Epithelial cell of esophagus (primary cell): ENCODE results near the gene DNAH3.

ENCODE experiments used
- DNase-seq: peaks from one replicate; pipeline ENCODE4 v3.0.0; 2010; ENCODE audit warnings: low read depth
- H3K4me3 ChIP-seq: 2 replicates; pipeline ENCODE4 v1.5.1; 2011; ENCODE audit warnings: mild to moderate bottlenecking, low read length, control low read depth
- TF ChIP-seq, protein P1 (sequence below): IDR thresholded peaks from 2 replicates; pipeline ENCODE4 v1.5.1; 2011; ENCODE audit warnings: low read depth, mild to moderate bottlenecking, low read length, control low read depth, inconsistent platforms; ENCODE audit not compliant: insufficient read depth; ENCODE audit errors: missing control alignments

DNAH3 gene

DNA sequence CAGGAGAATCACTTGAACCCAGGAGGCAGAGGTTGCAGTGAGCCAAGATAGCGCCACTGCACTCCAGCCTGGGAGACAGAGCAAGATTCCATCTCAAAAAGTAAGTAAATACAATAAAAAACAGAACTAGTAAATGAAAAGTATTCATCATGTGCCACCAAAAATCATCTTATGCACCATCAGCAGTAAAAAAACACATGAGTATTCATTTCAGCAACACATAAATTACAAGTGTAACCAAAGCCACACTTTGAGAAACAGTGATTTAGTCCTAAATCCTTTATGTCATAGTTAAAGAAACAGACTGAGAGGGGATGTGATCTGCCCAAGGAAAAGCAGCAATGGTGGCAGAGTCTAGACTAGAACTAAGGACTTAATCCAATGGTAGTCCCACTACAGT, 263.4 kb downstream of the DNAH3 start:
- TF ChIP-seq, protein P1, sequence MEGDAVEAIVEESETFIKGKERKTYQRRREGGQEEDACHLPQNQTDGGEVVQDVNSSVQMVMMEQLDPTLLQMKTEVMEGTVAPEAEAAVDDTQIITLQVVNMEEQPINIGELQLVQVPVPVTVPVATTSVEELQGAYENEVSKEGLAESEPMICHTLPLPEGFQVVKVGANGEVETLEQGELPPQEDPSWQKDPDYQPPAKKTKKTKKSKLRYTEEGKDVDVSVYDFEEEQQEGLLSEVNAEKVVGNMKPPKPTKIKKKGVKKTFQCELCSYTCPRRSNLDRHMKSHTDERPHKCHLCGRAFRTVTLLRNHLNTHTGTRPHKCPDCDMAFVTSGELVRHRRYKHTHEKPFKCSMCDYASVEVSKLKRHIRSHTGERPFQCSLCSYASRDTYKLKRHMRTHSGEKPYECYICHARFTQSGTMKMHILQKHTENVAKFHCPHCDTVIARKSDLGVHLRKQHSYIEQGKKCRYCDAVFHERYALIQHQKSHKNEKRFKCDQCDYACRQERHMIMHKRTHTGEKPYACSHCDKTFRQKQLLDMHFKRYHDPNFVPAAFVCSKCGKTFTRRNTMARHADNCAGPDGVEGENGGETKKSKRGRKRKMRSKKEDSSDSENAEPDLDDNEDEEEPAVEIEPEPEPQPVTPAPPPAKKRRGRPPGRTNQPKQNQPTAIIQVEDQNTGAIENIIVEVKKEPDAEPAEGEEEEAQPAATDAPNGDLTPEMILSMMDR, result no peak

DNA sequence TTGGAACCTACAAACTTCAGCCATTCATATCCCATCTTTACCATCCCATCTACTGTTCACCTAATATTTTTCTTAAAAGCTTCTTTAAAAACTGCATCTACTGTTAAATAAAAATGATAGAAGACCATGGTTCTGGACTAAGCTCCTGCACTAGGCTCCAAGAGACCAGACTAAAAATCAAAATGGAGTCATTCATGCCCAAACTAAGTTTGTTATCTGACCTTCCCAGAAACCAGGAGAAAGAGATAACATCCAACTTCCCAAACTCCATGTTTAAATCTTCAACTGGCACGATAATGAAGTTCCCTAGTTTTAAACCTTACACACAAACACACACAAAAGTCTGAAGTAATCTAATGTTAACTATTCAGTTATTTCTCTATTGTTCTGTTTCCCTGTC, 264.3 kb downstream of the DNAH3 start:
- no peak for DNase-seq
- TF ChIP-seq, protein P1, result no peak
- H3K4me3 ChIP-seq, result no peak overlapping the region

More for the DNA sequence above, 263.4 kb downstream of the DNAH3 start:
- no peak for DNase-seq
- H3K4me3 ChIP-seq, result no peak overlapping the region

DNA sequence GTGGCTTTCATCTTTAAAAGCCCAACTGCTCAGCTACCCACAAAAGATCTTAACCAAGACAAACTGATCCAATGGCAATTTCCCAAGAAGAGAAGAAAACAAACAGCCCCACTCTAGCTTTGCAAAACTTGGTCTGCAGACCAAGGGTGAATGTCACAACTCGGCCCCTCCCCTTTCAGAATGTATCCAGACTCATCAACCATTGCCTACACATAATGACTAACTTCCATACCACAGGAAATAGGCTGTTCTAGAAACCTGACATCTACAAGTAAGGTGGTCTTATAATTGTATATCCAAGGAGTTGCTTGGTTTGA, 266.4 kb downstream of the DNAH3 start:
- TF ChIP-seq, protein P1, result no peak
- peak; percentile 50 for DNase-seq
- H3K4me3 ChIP-seq, result no peak overlapping the region

DNA sequence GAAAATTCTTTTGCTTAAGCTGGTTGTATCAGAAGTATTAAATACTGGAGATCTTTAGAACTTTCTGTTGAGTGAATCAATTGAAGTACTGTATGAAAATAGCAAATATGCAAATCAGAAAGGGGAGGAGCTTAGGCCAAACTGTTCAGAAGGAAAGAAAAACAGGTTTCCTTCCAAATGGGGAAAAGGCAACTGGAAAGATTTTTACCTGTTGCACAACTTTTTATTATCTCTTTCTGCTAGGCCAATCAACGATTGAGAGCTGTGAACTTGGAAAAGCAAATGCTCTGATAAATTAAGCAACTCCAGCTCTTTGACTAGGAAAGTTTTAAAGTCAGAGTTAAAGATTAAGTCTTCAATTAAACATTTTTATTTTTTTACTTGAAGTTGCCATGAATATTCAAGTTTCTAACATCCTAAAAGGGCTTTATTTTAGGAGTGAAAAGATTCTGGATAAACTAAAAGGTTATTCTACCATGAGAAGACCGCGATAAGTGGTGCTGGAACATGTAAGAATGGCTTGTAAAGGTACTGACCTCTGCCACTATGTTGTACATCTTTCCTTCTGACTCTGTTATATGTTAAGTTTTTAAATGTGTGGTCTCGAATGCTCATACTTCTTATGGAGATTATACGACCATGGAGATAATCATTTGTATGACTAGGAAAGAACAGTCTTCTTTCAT, 266.9 kb downstream of the DNAH3 start:
- TF ChIP-seq, protein P1, result no peak
- H3K4me3 ChIP-seq, result no peak overlapping the region
- DNase-seq, result no peak
